ENCODE measurements around the gene AKNAD1.

AKNAD1 gene

GRCh38 chr1:108852221-108852975 is 4.5 kb downstream of the AKNAD1 start:
- H3K4me1 ChIP-seq (ENCODE audit: insufficient read depth, low read length, poor library complexity, severe bottlenecking), result peaks cover 51% of the 10 kb centered on the region
- peak overlapping the region; percentile 9 for H3K4me3 ChIP-seq (ENCODE audit: low read length, poor library complexity, severe bottlenecking)
- H3K36me3 ChIP-seq (ENCODE audit: insufficient read depth, low read length), result no peaks in the 10 kb centered on the region
- H4K20me1 ChIP-seq (ENCODE audit: insufficient read depth, low read length, poor library complexity, severe bottlenecking), result no peaks in the 10 kb centered on the region
- H3F3A ChIP-seq (ENCODE audit: low read depth), result no peaks in the 10 kb centered on the region
- peak overlapping the region; percentile 74 for H3K9ac ChIP-seq (ENCODE audit: low read depth, low read length, poor library complexity, severe bottlenecking)
- no peaks in the 10 kb centered on the region for H3K9me3 ChIP-seq (ENCODE audit: insufficient read depth, low read depth, low read length)
- no peak for TF ChIP-seq CTCF (conservative IDR thresholded peaks at IDR 0.05; ENCODE audit: low read length)
- no peak for TF ChIP-seq EZH2phosphoT487 (IDR thresholded peaks at IDR 0.05; ENCODE audit: borderline replicate concordance)
- no peaks in the 10 kb centered on the region for H3K27me3 ChIP-seq (ENCODE audit: insufficient read depth, low read length, poor library complexity, severe bottlenecking)
- H3K9me2 ChIP-seq (replicated peaks; ENCODE audit: low read depth, low read length), result no peaks in the 10 kb centered on the region
- no peaks in the 10 kb centered on the region for H3K79me2 ChIP-seq (ENCODE audit: insufficient read depth, low read length)
- peak overlapping the region; percentile 51 for H3K4me2 ChIP-seq (ENCODE audit: low read depth, low read length, poor library complexity, severe bottlenecking)
- H2AFZ ChIP-seq (ENCODE audit: low read length), result no peak overlapping the region

GRCh38 chr1:108851567-108851966 is 5.3 kb downstream of the AKNAD1 start:
- Histone ChIP-seq H2AFZ (ENCODE audit: low read length) (no peak overlapping the region), H3K79me2 (ENCODE audit: insufficient read depth, low read length) (no peaks in the 10 kb centered on the region), H3K4me1 (ENCODE audit: insufficient read depth, low read length, poor library complexity, severe bottlenecking) (peaks cover 46% of the 10 kb centered on the region), H3K9me2 (replicated peaks; ENCODE audit: low read depth, low read length) (no peaks in the 10 kb centered on the region), H3K36me3 (ENCODE audit: insufficient read depth, low read length) (no peaks in the 10 kb centered on the region), H3K4me2 (ENCODE audit: low read depth, low read length, poor library complexity, severe bottlenecking) (peak overlapping the region; percentile 51), H4K20me1 (ENCODE audit: insufficient read depth, low read length, poor library complexity, severe bottlenecking) (no peaks in the 10 kb centered on the region), H3K4me3 (ENCODE audit: low read length, poor library complexity, severe bottlenecking) (no peak overlapping the region), H3K27me3 (ENCODE audit: insufficient read depth, low read length, poor library complexity, severe bottlenecking) (no peaks in the 10 kb centered on the region), H3F3A (ENCODE audit: low read depth) (no peaks in the 10 kb centered on the region), H3K9me3 (ENCODE audit: insufficient read depth, low read depth, low read length) (no peaks in the 10 kb centered on the region), H3K9ac (ENCODE audit: low read depth, low read length, poor library complexity, severe bottlenecking) (peak overlapping the region; percentile 74)
- TF ChIP-seq CTCF (conservative IDR thresholded peaks at IDR 0.05; ENCODE audit: low read length) (no peak), EZH2phosphoT487 (IDR thresholded peaks at IDR 0.05; ENCODE audit: borderline replicate concordance) (no peak)

- no peaks in the 10 kb centered on the region for H3F3A ChIP-seq (ENCODE audit: low read depth)
- H3K9ac ChIP-seq (ENCODE audit: low read depth, low read length, poor library complexity, severe bottlenecking), result no peak overlapping the region
- no peak overlapping the region for H2AFZ ChIP-seq (ENCODE audit: low read length)
- H3K4me1 ChIP-seq (ENCODE audit: insufficient read depth, low read length, poor library complexity, severe bottlenecking), result peaks cover 45% of the 10 kb centered on the region
- no peaks in the 10 kb centered on the region for H3K36me3 ChIP-seq (ENCODE audit: insufficient read depth, low read length)
- H3K27me3 ChIP-seq (ENCODE audit: insufficient read depth, low read length, poor library complexity, severe bottlenecking), result no peaks in the 10 kb centered on the region
- H3K79me2 ChIP-seq (ENCODE audit: insufficient read depth, low read length), result no peaks in the 10 kb centered on the region
- no peak overlapping the region for H3K4me3 ChIP-seq (ENCODE audit: low read length, poor library complexity, severe bottlenecking)
- H3K4me2 ChIP-seq (ENCODE audit: low read depth, low read length, poor library complexity, severe bottlenecking), result peak overlapping the region; percentile 51
- H3K9me3 ChIP-seq (ENCODE audit: insufficient read depth, low read depth, low read length), result no peaks in the 10 kb centered on the region
- H3K9me2 ChIP-seq (replicated peaks; ENCODE audit: low read depth, low read length), result no peaks in the 10 kb centered on the region
- H4K20me1 ChIP-seq (ENCODE audit: insufficient read depth, low read length, poor library complexity, severe bottlenecking), result no peaks in the 10 kb centered on the region
- no peak for TF ChIP-seq CTCF (conservative IDR thresholded peaks at IDR 0.05; ENCODE audit: low read length)
- TF ChIP-seq EZH2phosphoT487 (IDR thresholded peaks at IDR 0.05; ENCODE audit: borderline replicate concordance), result no peak
Observed at GRCh38 chr1:108850929-108851328, 6.0 kb downstream of the AKNAD1 start.
